ENCODE measurements around the gene FN3KRP. TPM values are rescaled to one million over a fixed set of nuclear protein-coding genes. Genes with fewer than 3 reads are reported as not detected.

FN3KRP gene
- total and polyA plus RNA-seq, 2 of the 13 experiments (the other 11 are each of a cell fraction or from before 2014, with no cell fraction given), result 22.4 to 28.2 TPM

- TF ChIP-seq, protein P1, sequence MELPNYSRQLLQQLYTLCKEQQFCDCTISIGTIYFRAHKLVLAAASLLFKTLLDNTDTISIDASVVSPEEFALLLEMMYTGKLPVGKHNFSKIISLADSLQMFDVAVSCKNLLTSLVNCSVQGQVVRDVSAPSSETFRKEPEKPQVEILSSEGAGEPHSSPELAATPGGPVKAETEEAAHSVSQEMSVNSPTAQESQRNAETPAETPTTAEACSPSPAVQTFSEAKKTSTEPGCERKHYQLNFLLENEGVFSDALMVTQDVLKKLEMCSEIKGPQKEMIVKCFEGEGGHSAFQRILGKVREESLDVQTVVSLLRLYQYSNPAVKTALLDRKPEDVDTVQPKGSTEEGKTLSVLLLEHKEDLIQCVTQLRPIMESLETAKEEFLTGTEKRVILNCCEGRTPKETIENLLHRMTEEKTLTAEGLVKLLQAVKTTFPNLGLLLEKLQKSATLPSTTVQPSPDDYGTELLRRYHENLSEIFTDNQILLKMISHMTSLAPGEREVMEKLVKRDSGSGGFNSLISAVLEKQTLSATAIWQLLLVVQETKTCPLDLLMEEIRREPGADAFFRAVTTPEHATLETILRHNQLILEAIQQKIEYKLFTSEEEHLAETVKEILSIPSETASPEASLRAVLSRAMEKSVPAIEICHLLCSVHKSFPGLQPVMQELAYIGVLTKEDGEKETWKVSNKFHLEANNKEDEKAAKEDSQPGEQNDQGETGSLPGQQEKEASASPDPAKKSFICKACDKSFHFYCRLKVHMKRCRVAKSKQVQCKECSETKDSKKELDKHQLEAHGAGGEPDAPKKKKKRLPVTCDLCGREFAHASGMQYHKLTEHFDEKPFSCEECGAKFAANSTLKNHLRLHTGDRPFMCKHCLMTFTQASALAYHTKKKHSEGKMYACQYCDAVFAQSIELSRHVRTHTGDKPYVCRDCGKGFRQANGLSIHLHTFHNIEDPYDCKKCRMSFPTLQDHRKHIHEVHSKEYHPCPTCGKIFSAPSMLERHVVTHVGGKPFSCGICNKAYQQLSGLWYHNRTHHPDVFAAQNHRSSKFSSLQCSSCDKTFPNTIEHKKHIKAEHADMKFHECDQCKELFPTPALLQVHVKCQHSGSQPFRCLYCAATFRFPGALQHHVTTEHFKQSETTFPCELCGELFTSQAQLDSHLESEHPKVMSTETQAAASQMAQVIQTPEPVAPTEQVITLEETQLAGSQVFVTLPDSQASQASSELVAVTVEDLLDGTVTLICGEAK (IDR thresholded peaks at IDR 0.05), result no peak
- TF ChIP-seq, protein P1 (CRISPR knock-in tag; IDR thresholded peaks at IDR 0.05), result peak; percentile 32; the same call in 1 of the 2 replicates
- TF ChIP-seq NCOA1 (CRISPR knock-in tag; IDR thresholded peaks at IDR 0.05) (0 out of 2 replicates have a peak, but pooled peaks have one; percentile 8), DR1 (CRISPR knock-in tag; IDR thresholded peaks at IDR 0.05) (no peak), ZSCAN12 (CRISPR knock-in tag; IDR thresholded peaks at IDR 0.05) (no peak), HNRNPH1 (optimal IDR thresholded peaks at IDR 0.05; ENCODE audit: low read depth, low read length) (no peak), FOXK1 (CRISPR knock-in tag; IDR thresholded peaks at IDR 0.05; ENCODE audit: borderline replicate concordance, low read depth) (peak; percentile 66; the same call in 1 of the 2 replicates), HOXA5 (CRISPR knock-in tag; IDR thresholded peaks at IDR 0.05) (no peak), GMEB2 (CRISPR knock-in tag; IDR thresholded peaks at IDR 0.05; ENCODE audit: low read depth) (no peak), PRDM10 (CRISPR knock-in tag; IDR thresholded peaks at IDR 0.05; ENCODE audit: low read depth) (no peak), GATA4 (IDR thresholded peaks at IDR 0.05; ENCODE audit: borderline replicate concordance, low read depth) (no peak), ZNF616 (CRISPR knock-in tag; IDR thresholded peaks at IDR 0.05; ENCODE audit: low read depth) (no peak)
- TF ChIP-seq, protein P2, sequence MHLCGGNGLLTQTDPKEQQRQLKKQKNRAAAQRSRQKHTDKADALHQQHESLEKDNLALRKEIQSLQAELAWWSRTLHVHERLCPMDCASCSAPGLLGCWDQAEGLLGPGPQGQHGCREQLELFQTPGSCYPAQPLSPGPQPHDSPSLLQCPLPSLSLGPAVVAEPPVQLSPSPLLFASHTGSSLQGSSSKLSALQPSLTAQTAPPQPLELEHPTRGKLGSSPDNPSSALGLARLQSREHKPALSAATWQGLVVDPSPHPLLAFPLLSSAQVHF (CRISPR knock-in tag; IDR thresholded peaks at IDR 0.05), result no peak
- TF ChIP-seq, protein P3, sequence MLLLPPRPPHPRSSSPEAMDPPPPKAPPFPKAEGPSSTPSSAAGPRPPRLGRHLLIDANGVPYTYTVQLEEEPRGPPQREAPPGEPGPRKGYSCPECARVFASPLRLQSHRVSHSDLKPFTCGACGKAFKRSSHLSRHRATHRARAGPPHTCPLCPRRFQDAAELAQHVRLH (CRISPR knock-in tag; IDR thresholded peaks at IDR 0.05; ENCODE audit: borderline replicate concordance, low read depth), result no peak
Observed at GRCh38 chr17:82698974-82699442, 17.5 kb upstream of the FN3KRP start (continued).
